Measurements from ENCODE around the gene TNFRSF19.

The TNFRSF19 gene

DNA sequence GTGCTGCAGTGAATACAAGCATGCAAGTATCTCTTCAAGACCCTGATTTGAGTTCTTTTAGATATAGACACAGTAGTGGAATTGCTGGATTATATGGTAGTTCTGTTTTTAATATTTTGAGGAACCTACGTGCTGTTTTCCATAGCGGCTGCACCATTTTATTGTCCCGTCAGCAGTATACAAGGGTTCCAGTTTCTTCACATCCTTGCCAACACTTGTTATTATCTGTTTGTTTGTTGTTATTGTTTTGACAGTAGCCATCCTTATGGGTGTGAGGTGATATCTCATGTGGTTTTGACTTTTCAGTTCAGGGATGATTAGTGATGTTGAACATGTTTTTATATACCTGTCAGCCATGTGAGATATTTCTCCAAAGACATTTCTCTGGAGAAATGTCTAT lies 53.2 kb downstream of the TNFRSF19 start:
- H3K27me3 ChIP-seq (ENCODE audit: insufficient read depth, low read length) = no peaks in the 10 kb centered on the region
- no peak overlapping the region for H3K4me3 ChIP-seq (ENCODE audit: low read depth, low read length, poor library complexity, severe bottlenecking)
- TF ChIP-seq, protein P1, sequence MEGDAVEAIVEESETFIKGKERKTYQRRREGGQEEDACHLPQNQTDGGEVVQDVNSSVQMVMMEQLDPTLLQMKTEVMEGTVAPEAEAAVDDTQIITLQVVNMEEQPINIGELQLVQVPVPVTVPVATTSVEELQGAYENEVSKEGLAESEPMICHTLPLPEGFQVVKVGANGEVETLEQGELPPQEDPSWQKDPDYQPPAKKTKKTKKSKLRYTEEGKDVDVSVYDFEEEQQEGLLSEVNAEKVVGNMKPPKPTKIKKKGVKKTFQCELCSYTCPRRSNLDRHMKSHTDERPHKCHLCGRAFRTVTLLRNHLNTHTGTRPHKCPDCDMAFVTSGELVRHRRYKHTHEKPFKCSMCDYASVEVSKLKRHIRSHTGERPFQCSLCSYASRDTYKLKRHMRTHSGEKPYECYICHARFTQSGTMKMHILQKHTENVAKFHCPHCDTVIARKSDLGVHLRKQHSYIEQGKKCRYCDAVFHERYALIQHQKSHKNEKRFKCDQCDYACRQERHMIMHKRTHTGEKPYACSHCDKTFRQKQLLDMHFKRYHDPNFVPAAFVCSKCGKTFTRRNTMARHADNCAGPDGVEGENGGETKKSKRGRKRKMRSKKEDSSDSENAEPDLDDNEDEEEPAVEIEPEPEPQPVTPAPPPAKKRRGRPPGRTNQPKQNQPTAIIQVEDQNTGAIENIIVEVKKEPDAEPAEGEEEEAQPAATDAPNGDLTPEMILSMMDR (IDR thresholded peaks at IDR 0.05; ENCODE audit: low read length) = no peak
- TF ChIP-seq EZH2 (IDR thresholded peaks at IDR 0.05; ENCODE audit: borderline replicate concordance, low read length) = no peak
- no peaks in the 10 kb centered on the region for H3K36me3 ChIP-seq (ENCODE audit: insufficient read depth, low read length)
- no peaks in the 10 kb centered on the region for H4K20me1 ChIP-seq (ENCODE audit: insufficient read depth, low read length)
- H3K9me2 ChIP-seq (ENCODE audit: low read depth, low read length) = no peaks in the 10 kb centered on the region
- no peak overlapping the region for H3K27ac ChIP-seq (ENCODE audit: low read depth, low read length, poor library complexity, severe bottlenecking)
- no peak overlapping the region for H3K4me2 ChIP-seq (ENCODE audit: low read length)
- no peaks in the 10 kb centered on the region for H3F3A ChIP-seq (ENCODE audit: insufficient read depth, low read length)
- H3K9me3 ChIP-seq (ENCODE audit: low read length) = no peaks in the 10 kb centered on the region
- H3K79me2 ChIP-seq (ENCODE audit: insufficient read depth, low read length) = no peaks in the 10 kb centered on the region
- H2AFZ ChIP-seq (ENCODE audit: low read length) = no peak overlapping the region
- no peaks in the 10 kb centered on the region for H3K4me1 ChIP-seq (ENCODE audit: insufficient read depth, low read length, severe bottlenecking)
- H3K9ac ChIP-seq (ENCODE audit: low read length) = no peak overlapping the region

DNA sequence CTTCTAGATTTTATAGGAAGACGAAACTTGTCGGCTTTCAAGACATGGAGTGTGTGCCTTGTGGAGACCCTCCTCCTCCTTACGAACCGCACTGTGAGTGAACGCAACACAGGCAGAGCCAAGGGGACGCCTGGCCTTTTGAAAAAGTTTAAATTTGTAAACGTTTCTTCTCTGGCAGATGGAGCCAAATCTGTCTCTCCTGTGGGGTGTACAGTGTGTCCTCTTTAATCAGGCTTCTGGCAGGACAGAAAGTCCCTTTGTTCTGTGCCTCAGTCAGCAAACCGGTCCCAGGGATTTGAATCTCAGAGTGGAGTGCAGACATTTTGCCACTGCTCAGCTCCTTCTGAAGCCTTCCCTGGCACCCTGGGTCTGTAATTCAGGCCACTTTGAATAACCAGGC lies 56.5 kb downstream of the TNFRSF19 start:
- no peak overlapping the region for H2AFZ ChIP-seq (ENCODE audit: low read length)
- no peak for TF ChIP-seq EZH2 (IDR thresholded peaks at IDR 0.05; ENCODE audit: borderline replicate concordance, low read length)
- TF ChIP-seq, protein P1 (IDR thresholded peaks at IDR 0.05; ENCODE audit: low read length) = no peak

DNA sequence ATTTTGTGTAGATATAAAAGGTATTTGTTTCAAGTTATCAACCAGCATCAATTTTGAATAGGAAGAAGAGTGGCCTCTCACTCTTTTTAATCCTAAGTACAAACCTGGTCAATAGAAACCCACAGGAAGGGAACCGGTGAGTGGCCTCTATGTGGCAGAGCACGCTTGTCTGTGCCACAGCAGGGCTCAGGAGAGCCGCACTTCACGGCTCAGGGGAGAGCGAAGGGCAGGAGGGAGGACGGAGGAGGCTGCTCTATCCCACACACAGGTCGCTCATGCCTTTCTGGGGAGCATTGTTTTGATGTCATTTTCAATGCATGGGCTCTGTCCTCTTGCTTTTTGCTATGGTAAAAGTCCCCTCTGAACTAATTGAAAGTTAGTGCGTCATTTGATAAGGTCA lies 57.2 kb downstream of the TNFRSF19 start:
- H3K9ac ChIP-seq (ENCODE audit: low read length) = no peak overlapping the region
- no peaks in the 10 kb centered on the region for H4K20me1 ChIP-seq (ENCODE audit: insufficient read depth, low read length)
- no peaks in the 10 kb centered on the region for H3K4me1 ChIP-seq (ENCODE audit: insufficient read depth, low read length, severe bottlenecking)
- H3K27ac ChIP-seq (ENCODE audit: low read depth, low read length, poor library complexity, severe bottlenecking) = no peak overlapping the region
- H3K9me3 ChIP-seq (ENCODE audit: low read length) = no peaks in the 10 kb centered on the region
- H3K79me2 ChIP-seq (ENCODE audit: insufficient read depth, low read length) = no peaks in the 10 kb centered on the region
- no peak overlapping the region for H2AFZ ChIP-seq (ENCODE audit: low read length)
- H3K4me2 ChIP-seq (ENCODE audit: low read length) = no peak overlapping the region
- H3F3A ChIP-seq (ENCODE audit: insufficient read depth, low read length) = no peaks in the 10 kb centered on the region
- H3K9me2 ChIP-seq (ENCODE audit: low read depth, low read length) = no peaks in the 10 kb centered on the region
- H3K27me3 ChIP-seq (ENCODE audit: insufficient read depth, low read length) = no peaks in the 10 kb centered on the region
- no peak for TF ChIP-seq EZH2 (IDR thresholded peaks at IDR 0.05; ENCODE audit: borderline replicate concordance, low read length)
- no peak overlapping the region for H3K4me3 ChIP-seq (ENCODE audit: low read depth, low read length, poor library complexity, severe bottlenecking)
- H3K36me3 ChIP-seq (ENCODE audit: insufficient read depth, low read length) = no peaks in the 10 kb centered on the region

More for the DNA sequence above, 56.5 kb downstream of the TNFRSF19 start:
- Histone ChIP-seq H3K27ac (ENCODE audit: low read depth, low read length, poor library complexity, severe bottlenecking) (no peak overlapping the region), H3K4me1 (ENCODE audit: insufficient read depth, low read length, severe bottlenecking) (no peaks in the 10 kb centered on the region), H3K79me2 (ENCODE audit: insufficient read depth, low read length) (no peaks in the 10 kb centered on the region), H3K9ac (ENCODE audit: low read length) (no peak overlapping the region), H3K9me2 (ENCODE audit: low read depth, low read length) (no peaks in the 10 kb centered on the region), H3K4me2 (ENCODE audit: low read length) (no peak overlapping the region), H3F3A (ENCODE audit: insufficient read depth, low read length) (no peaks in the 10 kb centered on the region), H3K9me3 (ENCODE audit: low read length) (no peaks in the 10 kb centered on the region), H3K36me3 (ENCODE audit: insufficient read depth, low read length) (no peaks in the 10 kb centered on the region), H4K20me1 (ENCODE audit: insufficient read depth, low read length) (no peaks in the 10 kb centered on the region), H3K4me3 (ENCODE audit: low read depth, low read length, poor library complexity, severe bottlenecking) (no peak overlapping the region), H3K27me3 (ENCODE audit: insufficient read depth, low read length) (no peaks in the 10 kb centered on the region)

DNA sequence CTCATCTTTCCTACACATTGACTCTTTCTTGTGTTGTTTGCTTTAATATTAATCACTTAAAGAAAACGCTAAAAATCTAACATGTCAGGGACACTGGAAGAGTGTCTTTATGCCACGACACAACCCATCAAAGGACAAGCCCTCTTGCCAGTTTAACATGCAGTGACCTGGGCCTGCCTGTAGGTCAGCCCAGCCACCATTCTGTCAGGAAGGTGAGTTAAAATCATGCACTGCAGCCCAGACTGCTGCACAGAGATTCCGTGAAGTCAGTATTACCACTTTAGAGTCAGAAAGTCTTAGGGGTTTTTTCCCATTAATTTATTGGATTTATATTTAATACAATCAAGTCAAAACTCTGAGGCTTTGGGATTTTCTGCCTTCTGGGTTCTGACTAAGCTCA lies 58.0 kb downstream of the TNFRSF19 start:
- Histone ChIP-seq H3K27ac (ENCODE audit: low read depth, low read length, poor library complexity, severe bottlenecking) (no peak overlapping the region), H3K9ac (ENCODE audit: low read length) (no peak overlapping the region), H2AFZ (ENCODE audit: low read length) (no peak overlapping the region), H3K4me1 (ENCODE audit: insufficient read depth, low read length, severe bottlenecking) (no peaks in the 10 kb centered on the region), H4K20me1 (ENCODE audit: insufficient read depth, low read length) (no peaks in the 10 kb centered on the region), H3F3A (ENCODE audit: insufficient read depth, low read length) (no peaks in the 10 kb centered on the region), H3K36me3 (ENCODE audit: insufficient read depth, low read length) (no peaks in the 10 kb centered on the region), H3K9me3 (ENCODE audit: low read length) (no peaks in the 10 kb centered on the region), H3K79me2 (ENCODE audit: insufficient read depth, low read length) (no peaks in the 10 kb centered on the region), H3K9me2 (ENCODE audit: low read depth, low read length) (no peaks in the 10 kb centered on the region), H3K27me3 (ENCODE audit: insufficient read depth, low read length) (no peaks in the 10 kb centered on the region), H3K4me2 (ENCODE audit: low read length) (no peak overlapping the region), H3K4me3 (ENCODE audit: low read depth, low read length, poor library complexity, severe bottlenecking) (no peak overlapping the region)
- TF ChIP-seq, protein P1 (IDR thresholded peaks at IDR 0.05; ENCODE audit: low read length) = no peak
- no peak for TF ChIP-seq EZH2 (IDR thresholded peaks at IDR 0.05; ENCODE audit: borderline replicate concordance, low read length)
